GM19438 (cell line): ENCODE data around the gene STPG4.

Experiments
- ATAC-seq: cut with Tn5 transposase; IDR thresholded peaks from one replicate; pipeline ENCODE4 v1.9.1; 2021; ENCODE audit warnings: low read depth; ENCODE audit not compliant: unreplicated experiment

Gene STPG4

GRCh38 chr2:47074691-47075090 lies 80.4 kb downstream of the STPG4 start:
- no peak for ATAC-seq

- no peak for ATAC-seq
Measured at GRCh38 chr2:47073641-47074040, 81.5 kb downstream of the STPG4 start.

- ATAC-seq, result no peak
Measured at GRCh38 chr2:47073217-47073616, 81.9 kb downstream of the STPG4 start.

- no peak for ATAC-seq
Measured at GRCh38 chr2:47072728-47073191, 82.3 kb downstream of the STPG4 start.

GRCh38 chr2:47072018-47072691 lies 83.0 kb downstream of the STPG4 start:
- no peak for ATAC-seq

GRCh38 chr2:47070920-47071824 lies 83.9 kb downstream of the STPG4 start:
- peak; percentile 84 for ATAC-seq

GRCh38 chr2:47070155-47070919 lies 84.8 kb downstream of the STPG4 start:
- no peak for ATAC-seq

GRCh38 chr2:47069628-47070154 lies 85.4 kb downstream of the STPG4 start:
- no peak for ATAC-seq

- no peak for ATAC-seq
Measured at GRCh38 chr2:47068981-47069627, 86.0 kb downstream of the STPG4 start.

GRCh38 chr2:47067788-47068407 lies 87.2 kb downstream of the STPG4 start:
- ATAC-seq, result no peak

- ATAC-seq, result no peak
Measured at GRCh38 chr2:47065771-47066380, 89.2 kb downstream of the STPG4 start.

- ATAC-seq, result no peak
Measured at GRCh38 chr2:47065343-47065742, 89.8 kb downstream of the STPG4 start.

- ATAC-seq, result no peak
Measured at GRCh38 chr2:47064106-47064505, 91.0 kb downstream of the STPG4 start.

GRCh38 chr2:47063538-47063930 lies 91.6 kb downstream of the STPG4 start:
- ATAC-seq, result no peak

- ATAC-seq, result no peak
Measured at GRCh38 chr2:47062681-47063537, 92.2 kb downstream of the STPG4 start.

GRCh38 chr2:47061944-47062678 lies 93.0 kb downstream of the STPG4 start:
- no peak for ATAC-seq

- no peak for ATAC-seq
Measured at GRCh38 chr2:47060652-47061170, 94.4 kb downstream of the STPG4 start.
